Neural crest cell (in vitro differentiated cells): ENCODE results near the gene IBA57. TPM values are rescaled to one million over a fixed set of nuclear protein-coding genes. Genes with fewer than 3 reads are reported as not detected.

ENCODE experiments used
- DNase-seq: peaks from one replicate; pipeline ENCODE4 v3.0.0; 2021; ENCODE audit warnings: low read depth, mixed read lengths, low spot score
- H3K27ac Mint-ChIP-seq: one replicate; pipeline ENCODE4 v1.8.0; 2021; ENCODE audit warnings: mild to moderate bottlenecking, mixed read lengths; ENCODE audit not compliant: unreplicated experiment
- H3K27me3 Mint-ChIP-seq: 2 replicates; pipeline ENCODE4 v1.8.0; 2021; ENCODE audit warnings: low read depth, mild to moderate bottlenecking, mixed read lengths
- H3K36me3 Mint-ChIP-seq: 2 replicates; pipeline ENCODE4 v1.8.0; 2021; ENCODE audit warnings: low read depth, mild to moderate bottlenecking, mixed read lengths
- H3K4me1 Mint-ChIP-seq: 2 replicates; pipeline ENCODE4 v1.8.0; 2021; ENCODE audit warnings: mixed read lengths
- H3K4me3 Mint-ChIP-seq: one replicate; pipeline ENCODE4 v1.8.0; 2021; ENCODE audit warnings: mild to moderate bottlenecking, mixed read lengths
- H3K9me3 Mint-ChIP-seq: 2 replicates; pipeline ENCODE4 v1.8.0; 2021; ENCODE audit warnings: mixed read lengths
- CTCF ChIP-seq: fragments of 200-600 bp; sonication (generic); conservative IDR thresholded peaks from 2 replicates; pipeline ENCODE4 v1.5.0; 2021; ENCODE audit warnings: antibody characterized with exemption, mild to moderate bottlenecking
- long read RNA-seq: library from polyadenylated mRNA; unstranded; transcript quantifications from one replicate; pipeline ENCODE4 v2.0.0, GENCODE V29; 2020
- total RNA-seq: library from RNA; stranded (reverse); gene quantifications from 2 replicates; pipeline ENCODE4 v1.2.1, GENCODE V29; 2021

IBA57 gene
- 8.3 and 10.4 TPM in 2 replicates for total RNA-seq
- long read RNA-seq, partial matches to known transcripts = 0 of 2 reads
- long read RNA-seq, other reads (novel, unspliced or antisense) = 2 of 2 reads

- TF ChIP-seq CTCF = peak; percentile 93
- Mint-ChIP-seq H3K27ac (peak within 1 kb of the TSS; percentile 96), H3K9me3 (no peaks in the 10 kb centered on the region), H3K4me3 (peak within 1 kb of the TSS; percentile 94), H3K36me3 (no peaks in the 10 kb centered on the region), H3K4me1 (peaks cover 24% of the 10 kb centered on the region), H3K27me3 (peaks cover 3% of the 10 kb centered on the region)
- peak; percentile 99 for DNase-seq
Observed at GRCh38 chr1:228165372-228166169, at the start of gene IBA57. IBA57 (plus strand) TSS chr1:228165804; CDS start chr1:228165817, 13 bp downstream.

GRCh38 chr1:228117335-228117734 is 48.3 kb upstream of the IBA57 start:
- Mint-ChIP-seq H3K27me3 (peaks cover 18% of the 10 kb centered on the region), H3K27ac (no peak overlapping the region), H3K4me3 (no peak overlapping the region), H3K36me3 (peaks cover 10% of the 10 kb centered on the region), H3K9me3 (peaks cover 9% of the 10 kb centered on the region), H3K4me1 (no peaks in the 10 kb centered on the region)
- no peak for DNase-seq
- no peak for TF ChIP-seq CTCF

GRCh38 chr1:228118040-228118439 is 47.6 kb upstream of the IBA57 start:
- Mint-ChIP-seq H3K4me1 (no peaks in the 10 kb centered on the region), H3K9me3 (peaks cover 9% of the 10 kb centered on the region), H3K27me3 (peaks cover 25% of the 10 kb centered on the region), H3K27ac (no peak overlapping the region), H3K36me3 (peaks cover 10% of the 10 kb centered on the region), H3K4me3 (no peak overlapping the region)
- DNase-seq = no peak
- no peak for TF ChIP-seq CTCF

GRCh38 chr1:228120351-228120750 is 45.3 kb upstream of the IBA57 start:
- no peak for TF ChIP-seq CTCF
- Mint-ChIP-seq H3K4me3 (no peak overlapping the region), H3K9me3 (peaks cover 6% of the 10 kb centered on the region), H3K36me3 (peaks cover 6% of the 10 kb centered on the region), H3K4me1 (peaks cover 3% of the 10 kb centered on the region), H3K27me3 (peaks cover 42% of the 10 kb centered on the region), H3K27ac (no peak overlapping the region)
- DNase-seq = no peak

GRCh38 chr1:228120857-228121489 is 44.6 kb upstream of the IBA57 start:
- peaks cover 6% of the 10 kb centered on the region for H3K36me3 Mint-ChIP-seq
- peaks cover 7% of the 10 kb centered on the region for H3K4me1 Mint-ChIP-seq
- TF ChIP-seq CTCF = no peak
- peaks cover 6% of the 10 kb centered on the region for H3K9me3 Mint-ChIP-seq
- H3K27ac Mint-ChIP-seq = no peak overlapping the region
- H3K4me3 Mint-ChIP-seq = no peak overlapping the region
- no peak for DNase-seq
- H3K27me3 Mint-ChIP-seq = peaks cover 47% of the 10 kb centered on the region
